CD4-positive, alpha-beta T cell treated with Interleukin-2 at 100 ng/mL for 4 hours (primary cell): ENCODE measurements around the gene ANKRD18A.

Experiments
- DNase-seq: peaks from one replicate; pipeline ENCODE4 v3.0.0-alpha.2; 2020; ENCODE audit warnings: low spot score

The ANKRD18A gene

GRCh38 chr9:38529317-38529716 lies 91.1 kb downstream of the ANKRD18A start:
- DNase-seq: no peak

GRCh38 chr9:38527503-38527902 lies 92.9 kb downstream of the ANKRD18A start:
- DNase-seq: no peak

GRCh38 chr9:38526591-38526990 lies 93.8 kb downstream of the ANKRD18A start:
- DNase-seq: no peak

- no peak for DNase-seq
These were observed 97.3 kb downstream of the ANKRD18A start for GRCh38 chr9:38523121-38523520.

- no peak for DNase-seq
These were observed 98.6 kb downstream of the ANKRD18A start for GRCh38 chr9:38521762-38522161.
